ENCODE data around the gene SHISAL1.

- no peak for TF ChIP-seq GATA3 (IDR thresholded peaks at IDR 0.05; ENCODE audit: low read depth, low read length)
- TF ChIP-seq GATA2 (IDR thresholded peaks at IDR 0.05; ENCODE audit: low read depth, low read length), result no peak
These were observed 42.8 kb downstream of the SHISAL1 start for GRCh38 chr22:44269757-44270555.

Measured in SH-SY5Y (cell line).